NK-92 (cell line): ENCODE measurements around the gene TGFB1I1.
"Not testable (repeated sequence)": the region's sequence is repeated elsewhere in the genome, so short reads cannot be mapped to it uniquely, and the experiment has no call there.

Source experiments
- DNase-seq: peaks from one replicate; lab custom pipeline; 2025; ENCODE audit not compliant: unreplicated experiment; lab: John Stamatoyannopoulos, UW

The TGFB1I1 gene

DNA sequence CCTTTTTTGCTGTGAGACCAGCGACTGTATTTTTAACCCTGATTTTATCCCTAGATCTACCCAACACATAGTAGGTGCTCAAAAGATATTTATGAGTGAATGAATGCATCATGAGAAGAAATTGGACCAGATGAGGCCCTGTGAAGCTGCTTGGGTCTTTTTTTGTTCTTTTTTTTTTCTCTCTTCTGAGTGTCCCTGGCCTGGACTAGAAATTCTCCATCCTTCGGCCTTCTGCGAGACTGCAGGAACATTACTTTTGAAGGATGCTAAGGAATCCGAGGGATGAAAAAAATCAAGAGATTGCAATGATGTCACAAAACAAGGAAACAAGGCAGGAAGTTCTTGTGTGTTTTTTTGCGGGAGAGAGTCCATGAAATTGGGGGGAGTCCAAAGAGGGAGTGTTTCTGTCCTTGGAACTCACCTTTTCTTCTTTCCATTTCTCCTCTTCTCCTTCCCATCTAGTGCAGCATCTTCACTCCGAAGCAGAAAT, 36.8 kb downstream of the TGFB1I1 start:
- DNase-seq = no peak

DNA sequence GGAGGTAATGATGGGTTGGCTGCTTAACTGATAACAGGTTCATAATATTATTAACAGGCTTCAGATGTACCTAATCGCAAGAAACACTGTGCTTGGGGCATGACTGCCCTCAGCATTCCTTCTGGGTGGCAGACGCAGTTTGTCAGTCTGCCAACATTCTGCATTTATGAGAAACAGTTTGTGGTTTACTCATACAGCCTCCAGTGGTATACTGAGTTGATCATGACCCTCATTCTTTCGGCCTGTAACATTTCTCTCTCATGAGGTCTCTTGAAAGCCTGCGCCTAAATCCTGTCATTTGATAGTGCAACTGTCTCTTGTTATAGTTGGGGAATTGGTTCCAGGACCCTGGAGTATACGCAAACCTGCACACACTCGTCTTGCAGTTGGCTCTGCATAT, 41.2 kb downstream of the TGFB1I1 start:
- no peak for DNase-seq

DNA sequence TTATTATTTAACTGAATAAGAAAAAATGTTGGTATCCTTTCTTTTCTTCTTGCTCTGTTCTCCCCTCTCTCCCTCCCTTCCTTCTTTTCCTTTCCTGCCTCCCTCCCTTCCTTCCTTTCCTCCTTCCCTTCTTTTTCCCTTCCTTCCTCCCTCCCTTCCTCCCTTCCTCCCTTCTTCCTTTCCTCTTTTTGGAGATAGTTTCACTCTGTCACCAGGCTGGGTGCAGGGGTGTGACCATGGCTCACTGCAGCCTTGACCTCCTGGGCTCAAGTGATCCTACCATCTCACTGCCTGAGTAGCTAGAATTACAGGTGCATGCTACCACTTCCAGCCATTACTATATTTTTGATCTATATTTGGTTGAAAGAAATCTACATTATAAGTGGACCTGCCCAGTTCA, 41.9 kb downstream of the TGFB1I1 start:
- no peak for DNase-seq

DNA sequence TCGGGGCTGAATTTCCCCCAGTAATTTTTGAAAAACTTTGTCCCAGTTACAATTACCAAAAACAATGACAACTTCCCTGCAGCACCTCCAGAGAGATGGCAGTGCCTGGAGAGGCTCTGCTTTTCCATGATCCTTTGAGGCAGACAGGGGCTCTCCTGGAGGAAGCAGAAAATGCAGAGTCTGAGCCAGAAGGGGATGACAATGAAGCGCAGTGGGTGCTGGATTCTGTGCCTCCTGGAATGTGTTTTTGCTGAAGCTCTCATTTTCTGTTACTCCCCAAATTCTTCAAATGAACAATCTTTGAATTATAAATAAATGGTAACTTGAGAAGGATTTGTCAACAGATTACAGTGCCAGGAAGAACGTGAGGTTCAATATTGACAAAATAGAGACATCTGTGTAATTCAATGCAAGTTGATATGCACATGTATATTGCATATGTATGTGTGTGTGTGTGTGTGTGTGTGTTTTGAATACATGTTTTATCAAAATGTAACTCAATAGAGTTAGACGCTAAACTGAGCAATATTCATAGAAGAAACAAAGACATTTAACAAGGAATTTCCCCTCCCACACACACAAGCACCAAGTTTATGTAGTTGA, 45.9 kb downstream of the TGFB1I1 start:
- no peak for DNase-seq

DNA sequence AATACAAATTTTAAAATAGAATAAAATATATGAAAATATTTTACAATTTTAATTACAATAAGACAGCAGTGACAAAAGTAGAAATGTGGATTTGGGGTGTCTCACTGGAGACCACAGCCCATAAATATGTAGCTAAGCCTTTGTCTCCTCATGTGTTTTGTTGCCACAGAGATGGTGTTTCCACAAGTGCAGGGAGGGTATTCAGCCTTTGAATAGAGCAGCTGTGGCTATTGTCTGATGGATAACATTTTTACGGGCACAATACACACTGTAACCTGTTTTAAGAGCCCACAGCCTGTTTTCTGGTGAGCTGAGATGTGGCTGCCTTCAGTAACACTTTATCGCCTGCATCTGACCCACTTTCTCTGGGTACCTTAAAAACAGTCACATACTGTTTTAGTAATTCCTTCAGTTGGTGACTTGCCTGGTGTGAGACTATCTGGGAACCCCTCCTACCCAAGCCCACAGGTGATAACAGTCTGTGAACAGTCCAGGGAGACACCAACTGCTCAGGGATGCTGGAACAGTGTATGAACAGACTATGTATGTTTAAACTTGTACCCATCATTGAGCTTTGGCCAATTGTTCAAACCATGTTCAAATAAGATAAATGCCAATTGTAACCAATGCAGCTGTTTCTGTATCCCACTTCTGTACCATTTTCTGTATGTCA, 47.9 kb downstream of the TGFB1I1 start:
- no peak for DNase-seq

DNA sequence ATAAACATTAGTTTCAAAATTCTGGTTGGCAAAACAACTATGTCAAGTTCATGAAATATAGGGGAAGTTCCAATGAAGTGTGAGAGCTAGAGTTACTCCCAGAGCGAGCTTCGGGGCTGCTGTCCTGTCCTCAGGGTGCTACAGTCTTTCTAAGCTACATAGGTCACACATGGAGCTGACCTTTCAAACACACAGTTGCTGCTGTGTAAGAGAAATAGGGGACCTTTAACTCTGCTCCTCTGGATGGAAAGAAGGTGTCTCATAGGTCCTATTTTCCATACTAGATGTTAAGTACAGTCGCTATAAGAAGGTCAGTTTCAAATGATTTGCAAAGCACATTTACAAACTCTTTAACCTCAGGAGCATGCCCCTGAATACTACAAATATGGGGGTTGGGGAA, 49.4 kb downstream of the TGFB1I1 start:
- no peak for DNase-seq

DNA sequence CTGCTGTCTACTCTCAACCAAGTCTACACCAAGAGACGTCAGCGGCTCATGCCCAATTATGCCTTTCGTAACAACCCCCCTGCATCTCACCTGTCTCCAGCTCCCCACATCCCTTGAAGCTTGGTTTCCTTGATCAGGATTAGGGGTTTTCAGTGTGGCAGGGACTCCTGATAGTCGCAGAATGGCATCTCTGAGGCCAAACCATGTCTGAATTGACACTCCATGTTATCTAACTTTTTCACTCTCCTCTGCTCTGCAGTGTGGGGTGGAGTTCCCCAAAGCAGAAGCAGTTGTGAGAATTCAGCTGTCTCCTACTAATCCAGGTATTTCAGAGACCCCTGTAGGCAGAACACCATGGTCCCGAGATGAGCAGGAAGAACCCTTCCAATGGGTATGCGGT, 50.1 kb downstream of the TGFB1I1 start:
- DNase-seq = no peak

DNA sequence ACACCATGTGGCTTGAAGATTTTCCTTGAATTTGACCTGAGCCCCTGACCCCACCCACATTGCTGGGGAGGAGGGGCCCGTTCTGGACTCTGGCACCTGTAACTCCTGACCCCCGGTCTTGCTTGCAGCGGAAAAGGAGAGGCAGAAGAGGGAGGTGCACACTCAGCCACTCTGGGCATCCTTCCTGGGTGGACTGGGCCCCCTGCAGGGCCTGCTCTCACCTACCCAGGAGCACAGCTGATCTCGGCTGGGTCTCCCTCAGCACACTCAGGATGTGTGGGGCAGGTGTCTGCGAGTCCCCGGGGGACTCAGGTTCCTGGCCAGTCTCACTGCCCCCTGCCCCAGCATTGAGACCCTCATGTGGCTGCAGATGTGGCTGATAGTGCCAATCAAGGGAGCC, 51.8 kb downstream of the TGFB1I1 start:
- not testable (repeated sequence) for DNase-seq

DNA sequence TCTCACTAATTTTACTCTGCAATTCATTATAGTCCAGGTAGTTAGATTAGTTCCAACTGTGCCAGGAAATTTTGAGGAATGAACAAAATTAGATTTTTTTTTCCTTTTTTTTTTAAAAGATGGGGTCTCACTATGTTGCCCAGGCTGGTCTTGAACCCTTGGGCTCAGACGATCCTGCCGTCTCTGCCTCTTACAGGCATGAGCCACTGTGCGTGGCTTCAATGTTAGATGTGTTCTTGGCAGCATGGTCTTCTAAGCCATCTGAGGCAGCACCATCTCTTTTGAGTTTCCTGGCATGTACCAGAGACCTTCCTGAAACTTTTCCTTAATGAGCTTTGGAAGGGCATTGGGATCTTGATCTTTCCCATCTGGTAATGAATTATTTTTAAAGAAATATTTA, 53.2 kb downstream of the TGFB1I1 start:
- no peak for DNase-seq
